WTC11 (cell line): ENCODE results near the gene PARD3B. TPM values are rescaled to one million over a fixed set of nuclear protein-coding genes. Genes with fewer than 3 reads are reported as not detected.

Experiments used
- ATAC-seq: fragments of 200-7000 bp; cut with Tn5 transposase; 2 replicates; pipeline ENCODE4 v1.10.0; 2021; ENCODE audit warnings: mild to moderate bottlenecking, moderate library complexity
- CTCF ChIA-PET: fragments of 300-600 bp; sonication (Branson Sonifier 250); formaldehyde crosslinking; loops from one replicate; lab custom pipeline; 2021; ENCODE audit warnings: antibody characterized with exemption; lab: Charles Lee
- POLR2A ChIA-PET: fragments of 350-600 bp; sonication (Branson Sonifier 250); formaldehyde crosslinking; loops from one replicate; lab custom pipeline; 2021; ENCODE audit warnings: antibody characterized with exemption; lab: Charles Lee
- DNase-seq: peaks from one replicate; pipeline ENCODE4 v3.0.0; 2021; ENCODE audit warnings: low spot score
- H3K27ac Mint-ChIP-seq: 2 replicates; pipeline ENCODE4 v1.8.0; 2021; ENCODE audit warnings: mixed read lengths
- H3K27me3 Mint-ChIP-seq: 2 replicates; pipeline ENCODE4 v1.8.0; 2021; ENCODE audit warnings: low read depth, mild to moderate bottlenecking, moderate library complexity, mixed read lengths
- H3K36me3 Mint-ChIP-seq: 2 replicates; pipeline ENCODE4 v1.8.0; 2021; ENCODE audit warnings: mixed read lengths
- H3K4me1 Mint-ChIP-seq: 2 replicates; pipeline ENCODE4 v1.8.0; 2022; ENCODE audit warnings: mixed read lengths
- H3K4me3 Mint-ChIP-seq: 2 replicates; pipeline ENCODE4 v1.8.0; 2021; ENCODE audit warnings: mild to moderate bottlenecking, moderate library complexity, mixed read lengths
- H3K9me3 Mint-ChIP-seq: 2 replicates; pipeline ENCODE4 v1.8.0; 2021; ENCODE audit warnings: mixed read lengths
- AFF4 ChIP-seq: sonication (generic); formaldehyde crosslinking; IDR thresholded peaks from 2 replicates; pipeline ENCODE4 v1.8.1; 2023; ENCODE audit warnings: mild to moderate bottlenecking, missing genetic modification reagents, borderline replicate concordance
- CDX4 ChIP-seq: fragments of 250-450 bp; sonication (Bioruptor Pico); IDR thresholded peaks from 2 replicates; pipeline ENCODE4 v1.9.0; 2021; ENCODE audit warnings: moderate library complexity, mild to moderate bottlenecking, inconsistent platforms, borderline replicate concordance
- ETV6 ChIP-seq: sonication (generic); formaldehyde crosslinking; IDR thresholded peaks from 2 replicates; pipeline ENCODE4 v1.8.1; 2022; ENCODE audit warnings: mild to moderate bottlenecking, missing genetic modification reagents
- FOXK1 ChIP-seq: sonication (generic); formaldehyde crosslinking; IDR thresholded peaks from 2 replicates; pipeline ENCODE4 v1.8.0; 2022; ENCODE audit warnings: mild to moderate bottlenecking, moderate library complexity, missing genetic modification reagents
- FOXP1 ChIP-seq: sonication (generic); formaldehyde crosslinking; IDR thresholded peaks from 2 replicates; pipeline ENCODE4 v1.8.0; 2022; ENCODE audit warnings: missing genetic modification reagents, mild to moderate bottlenecking, moderate library complexity, borderline replicate concordance
- MXD4 ChIP-seq: fragments of 250-450 bp; sonication (Bioruptor Pico); IDR thresholded peaks from 2 replicates; pipeline ENCODE4 v1.8.0; 2021; ENCODE audit warnings: mild to moderate bottlenecking, moderate library complexity, borderline replicate concordance
- MYBL2 ChIP-seq: sonication (generic); formaldehyde crosslinking; IDR thresholded peaks from 2 replicates; pipeline ENCODE4 v1.8.1; 2023; ENCODE audit warnings: mild to moderate bottlenecking, moderate library complexity, missing genetic modification reagents
- NR3C1 ChIP-seq: sonication (generic); formaldehyde crosslinking; conservative IDR thresholded peaks from 2 replicates; pipeline ENCODE4 v1.8.1; 2023; ENCODE audit warnings: low read depth, mild to moderate bottlenecking, missing genetic modification reagents
- PRDM15 ChIP-seq: sonication (generic); formaldehyde crosslinking; IDR thresholded peaks from 2 replicates; pipeline ENCODE4 v1.8.0; 2022; ENCODE audit warnings: missing genetic modification reagents
- RELA ChIP-seq: sonication (generic); formaldehyde crosslinking; IDR thresholded peaks from 2 replicates; pipeline ENCODE4 v1.8.1; 2022; ENCODE audit warnings: missing genetic modification reagents, mild to moderate bottlenecking, borderline replicate concordance
- RORB ChIP-seq: fragments of 250-450 bp; sonication (Bioruptor Pico); IDR thresholded peaks from 2 replicates; pipeline ENCODE4 v1.9.0; 2021; ENCODE audit warnings: mild to moderate bottlenecking
- TEAD1 ChIP-seq: sonication (generic); formaldehyde crosslinking; IDR thresholded peaks from 2 replicates; pipeline ENCODE4 v1.8.0; 2022; ENCODE audit warnings: mild to moderate bottlenecking, missing genetic modification reagents
- ZBTB43 ChIP-seq: sonication (generic); formaldehyde crosslinking; IDR thresholded peaks from 2 replicates; pipeline ENCODE4 v1.8.1; 2023; ENCODE audit warnings: mild to moderate bottlenecking, missing genetic modification reagents
- ZMAT4 ChIP-seq: fragments of 250-450 bp; sonication (Bioruptor Pico); IDR thresholded peaks from 2 replicates; pipeline ENCODE4 v1.9.0; 2021; ENCODE audit warnings: mild to moderate bottlenecking
- ZNF396 ChIP-seq: fragments of 250-450 bp; sonication (Bioruptor Pico); IDR thresholded peaks from 2 replicates; pipeline ENCODE4 v1.8.0; 2021; ENCODE audit warnings: mild to moderate bottlenecking, moderate library complexity, borderline replicate concordance
- total RNA-seq: library from RNA; stranded (reverse); gene quantifications from 3 replicates; pipeline ENCODE4 v1.2.3, GENCODE V29; 2021
- TF ChIP-seq, protein P1 (sequence below): fragments of 250-450 bp; sonication (Bioruptor Pico); IDR thresholded peaks from 2 replicates; pipeline ENCODE4 v1.8.0; 2021; ENCODE audit warnings: mild to moderate bottlenecking
- TF ChIP-seq, protein P2 (sequence below): sonication (generic); formaldehyde crosslinking; IDR thresholded peaks from 2 replicates; pipeline ENCODE4 v1.8.1; 2023; ENCODE audit warnings: mild to moderate bottlenecking, missing genetic modification reagents

Gene PARD3B
- total RNA-seq, 1 experiment from 2014 or later: 5.6 TPM

GRCh38 chr2:205505371-205505770 lies 960.1 kb downstream of the PARD3B start (continued):
- TF ChIP-seq, protein P1, sequence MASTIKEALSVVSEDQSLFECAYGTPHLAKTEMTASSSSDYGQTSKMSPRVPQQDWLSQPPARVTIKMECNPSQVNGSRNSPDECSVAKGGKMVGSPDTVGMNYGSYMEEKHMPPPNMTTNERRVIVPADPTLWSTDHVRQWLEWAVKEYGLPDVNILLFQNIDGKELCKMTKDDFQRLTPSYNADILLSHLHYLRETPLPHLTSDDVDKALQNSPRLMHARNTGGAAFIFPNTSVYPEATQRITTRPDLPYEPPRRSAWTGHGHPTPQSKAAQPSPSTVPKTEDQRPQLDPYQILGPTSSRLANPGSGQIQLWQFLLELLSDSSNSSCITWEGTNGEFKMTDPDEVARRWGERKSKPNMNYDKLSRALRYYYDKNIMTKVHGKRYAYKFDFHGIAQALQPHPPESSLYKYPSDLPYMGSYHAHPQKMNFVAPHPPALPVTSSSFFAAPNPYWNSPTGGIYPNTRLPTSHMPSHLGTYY (CRISPR knock-in tag): no peak
- no peak for TF ChIP-seq AFF4 (CRISPR knock-in tag)
- TF ChIP-seq, protein P2, sequence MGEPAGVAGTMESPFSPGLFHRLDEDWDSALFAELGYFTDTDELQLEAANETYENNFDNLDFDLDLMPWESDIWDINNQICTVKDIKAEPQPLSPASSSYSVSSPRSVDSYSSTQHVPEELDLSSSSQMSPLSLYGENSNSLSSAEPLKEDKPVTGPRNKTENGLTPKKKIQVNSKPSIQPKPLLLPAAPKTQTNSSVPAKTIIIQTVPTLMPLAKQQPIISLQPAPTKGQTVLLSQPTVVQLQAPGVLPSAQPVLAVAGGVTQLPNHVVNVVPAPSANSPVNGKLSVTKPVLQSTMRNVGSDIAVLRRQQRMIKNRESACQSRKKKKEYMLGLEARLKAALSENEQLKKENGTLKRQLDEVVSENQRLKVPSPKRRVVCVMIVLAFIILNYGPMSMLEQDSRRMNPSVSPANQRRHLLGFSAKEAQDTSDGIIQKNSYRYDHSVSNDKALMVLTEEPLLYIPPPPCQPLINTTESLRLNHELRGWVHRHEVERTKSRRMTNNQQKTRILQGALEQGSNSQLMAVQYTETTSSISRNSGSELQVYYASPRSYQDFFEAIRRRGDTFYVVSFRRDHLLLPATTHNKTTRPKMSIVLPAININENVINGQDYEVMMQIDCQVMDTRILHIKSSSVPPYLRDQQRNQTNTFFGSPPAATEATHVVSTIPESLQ: no peak
- no peak for TF ChIP-seq NR3C1 (CRISPR knock-in tag)
- TF ChIP-seq MXD4 (CRISPR knock-in tag): no peak
- no peak for TF ChIP-seq MYBL2 (CRISPR knock-in tag)

GRCh38 chr2:205509655-205510054 lies 964.4 kb downstream of the PARD3B start:
- Mint-ChIP-seq H3K27me3 (no peaks in the 10 kb centered on the region), H3K36me3 (no peaks in the 10 kb centered on the region), H3K4me3 (no peak overlapping the region), H3K27ac (no peak overlapping the region), H3K9me3 (peaks cover 7% of the 10 kb centered on the region), H3K4me1 (peaks cover 8% of the 10 kb centered on the region)
- CTCF ChIA-PET: no interaction called here
- POLR2A ChIA-PET: no interaction called here
- DNase-seq (no peak), ATAC-seq (no peak)
- TF ChIP-seq RELA (CRISPR knock-in tag) (no peak), ETV6 (no peak), ZMAT4 (CRISPR knock-in tag) (no peak), ZNF396 (CRISPR knock-in tag) (no peak), FOXK1 (CRISPR knock-in tag) (no peak), FOXP1 (CRISPR knock-in tag) (no peak), AFF4 (CRISPR knock-in tag) (no peak), ZBTB43 (CRISPR knock-in tag) (no peak), RORB (CRISPR knock-in tag) (no peak), PRDM15 (no peak), CDX4 (CRISPR knock-in tag) (no peak), TEAD1 (CRISPR knock-in tag) (no peak)
- TF ChIP-seq, protein P1 (CRISPR knock-in tag): no peak
